MM.1S (cell line): Measurements from ENCODE around the gene CD3D.

Experiments used
- DNase-seq: peaks from one replicate; pipeline ENCODE4 v3.0.0-alpha.2; 2015
- H2AFZ ChIP-seq: fragments of 300-600 bp; sonication (generic); 2 replicates; pipeline ENCODE4 v1.6.0; 2016; ENCODE audit warnings: antibody characterized with exemption, low read length
- H3F3A ChIP-seq: fragments of 300-600 bp; sonication (generic); 2 replicates; pipeline ENCODE4 v1.6.1; 2016; ENCODE audit warnings: mild to moderate bottlenecking, antibody characterized with exemption, low read length, moderate library complexity, mixed read lengths; ENCODE audit not compliant: insufficient read depth
- H3K27ac ChIP-seq: fragments of 300-600 bp; sonication (generic); 2 replicates; pipeline ENCODE4 v1.5.1; 2016; ENCODE audit warnings: mild to moderate bottlenecking, low read length
- H3K27me3 ChIP-seq: fragments of 300-600 bp; sonication (generic); replicated peaks from 2 replicates; pipeline ENCODE4 v1.6.0; 2016; ENCODE audit warnings: low read length; ENCODE audit not compliant: insufficient read depth
- H3K36me3 ChIP-seq: fragments of 300-600 bp; sonication (generic); replicated peaks from 2 replicates; pipeline ENCODE4 v1.6.1; 2016; ENCODE audit warnings: mild to moderate bottlenecking, low read length, mixed read lengths; ENCODE audit not compliant: insufficient read depth
- H3K4me1 ChIP-seq: fragments of 300-600 bp; sonication (generic); 2 replicates; pipeline ENCODE4 v1.6.1; 2016; ENCODE audit warnings: low read length, mixed read lengths
- H3K4me2 ChIP-seq: fragments of 300-600 bp; sonication (generic); 2 replicates; pipeline ENCODE4 v1.6.0; 2016; ENCODE audit warnings: low read depth, low read length
- H3K4me3 ChIP-seq: fragments of 300-600 bp; sonication (generic); 2 replicates; pipeline ENCODE4 v1.5.1; 2016; ENCODE audit warnings: low read length, mixed read lengths
- H3K79me2 ChIP-seq: fragments of 300-600 bp; sonication (generic); 2 replicates; pipeline ENCODE4 v1.6.1; 2016; ENCODE audit warnings: mixed run types, low read length, mixed read lengths
- H3K9ac ChIP-seq: fragments of 300-600 bp; sonication (generic); 2 replicates; pipeline ENCODE4 v1.6.1; 2016; ENCODE audit warnings: low read length, mixed read lengths
- H3K9me2 ChIP-seq: fragments of 300-600 bp; sonication (generic); replicated peaks from 2 replicates; pipeline ENCODE4 v1.6.1; 2016; ENCODE audit warnings: mild to moderate bottlenecking, low read length, mixed read lengths; ENCODE audit not compliant: insufficient read depth
- H3K9me3 ChIP-seq: fragments of 300-600 bp; sonication (generic); replicated peaks from 2 replicates; pipeline ENCODE4 v1.6.1; 2016; ENCODE audit warnings: mild to moderate bottlenecking, low read length, mixed read lengths; ENCODE audit not compliant: insufficient read depth
- H4K20me1 ChIP-seq: fragments of 300-600 bp; sonication (generic); 2 replicates; pipeline ENCODE4 v1.6.1; 2016; ENCODE audit warnings: mild to moderate bottlenecking, low read length, moderate library complexity, mixed read lengths; ENCODE audit not compliant: insufficient read depth
- CTCF ChIP-seq: fragments of 300-600 bp; sonication (generic); IDR thresholded peaks from 2 replicates; pipeline ENCODE4 v1.5.1; 2016; ENCODE audit warnings: antibody characterized with exemption, low read length, mixed read lengths
- EZH2 ChIP-seq: fragments of 300-600 bp; sonication (generic); optimal IDR thresholded peaks from 2 replicates; pipeline ENCODE3; 2017; ENCODE audit warnings: low read depth, mild to moderate bottlenecking, antibody characterized with exemption, low read length, mixed read lengths
- EZH2phosphoT487 ChIP-seq: fragments of 300-600 bp; sonication (generic); IDR thresholded peaks from 2 replicates; pipeline ENCODE4 v1.6.1; 2018; ENCODE audit warnings: antibody characterized with exemption, low read length

The CD3D gene

GRCh38 chr11:118373871-118374270, 31.4 kb upstream of the CD3D start:
- DNase-seq = no peak
- H3K27ac ChIP-seq = no peak overlapping the region
- no peak overlapping the region for H3K4me3 ChIP-seq
- no peaks in the 10 kb centered on the region for H3K9me3 ChIP-seq
- H4K20me1 ChIP-seq = no peaks in the 10 kb centered on the region
- H3K9ac ChIP-seq = no peak overlapping the region
- no peak overlapping the region for H2AFZ ChIP-seq
- H3K27me3 ChIP-seq = no peaks in the 10 kb centered on the region
- H3K9me2 ChIP-seq = no peaks in the 10 kb centered on the region
- TF ChIP-seq EZH2phosphoT487 (no peak), EZH2 (no peak)
- no peaks in the 10 kb centered on the region for H3F3A ChIP-seq
- no peaks in the 10 kb centered on the region for H3K79me2 ChIP-seq
- H3K4me1 ChIP-seq = no peaks in the 10 kb centered on the region
- H3K4me2 ChIP-seq = no peak overlapping the region
- peaks cover 14% of the 10 kb centered on the region; the same call in 1 of the 2 replicates for H3K36me3 ChIP-seq

- no peaks in the 10 kb centered on the region for H3K9me2 ChIP-seq
- H3K4me3 ChIP-seq = no peak overlapping the region
- TF ChIP-seq EZH2phosphoT487 = no peak
- no peak for TF ChIP-seq CTCF
- no peak for TF ChIP-seq EZH2
- no peaks in the 10 kb centered on the region for H3F3A ChIP-seq
- H3K9ac ChIP-seq = no peak overlapping the region
- H3K9me3 ChIP-seq = no peaks in the 10 kb centered on the region
- no peaks in the 10 kb centered on the region for H3K79me2 ChIP-seq
- no peaks in the 10 kb centered on the region for H3K4me1 ChIP-seq
- no peak overlapping the region for H2AFZ ChIP-seq
- no peak overlapping the region for H3K27ac ChIP-seq
- peaks cover 20% of the 10 kb centered on the region; the same call in 1 of the 2 replicates for H3K36me3 ChIP-seq
- no peaks in the 10 kb centered on the region for H4K20me1 ChIP-seq
- H3K4me2 ChIP-seq = no peak overlapping the region
- DNase-seq = no peak
- H3K27me3 ChIP-seq = no peaks in the 10 kb centered on the region
Measured at GRCh38 chr11:118373263-118373662, 30.8 kb upstream of the CD3D start.

- no peaks in the 10 kb centered on the region for H3K9me3 ChIP-seq
- H3K4me1 ChIP-seq = no peaks in the 10 kb centered on the region
- H3K79me2 ChIP-seq = 0 out of 2 replicates have a peak, but pooled peaks cover 3% of the 10 kb centered on the region
- H2AFZ ChIP-seq = no peak overlapping the region
- no peak for TF ChIP-seq EZH2phosphoT487
- no peaks in the 10 kb centered on the region for H3F3A ChIP-seq
- no peaks in the 10 kb centered on the region for H3K27me3 ChIP-seq
- H3K9me2 ChIP-seq = no peaks in the 10 kb centered on the region
- H3K27ac ChIP-seq = no peak overlapping the region
- no peak overlapping the region for H3K4me2 ChIP-seq
- H3K36me3 ChIP-seq = peaks cover 25% of the 10 kb centered on the region; the same call in 1 of the 2 replicates
- no peaks in the 10 kb centered on the region for H4K20me1 ChIP-seq
- no peak overlapping the region for H3K9ac ChIP-seq
- H3K4me3 ChIP-seq = no peak overlapping the region
- DNase-seq = no peak
Measured at GRCh38 chr11:118370774-118371173, 28.3 kb upstream of the CD3D start.

- Histone ChIP-seq H3K27me3 (no peaks in the 10 kb centered on the region), H3K9ac (no peak overlapping the region), H3K27ac (no peak overlapping the region), H2AFZ (no peak overlapping the region), H3K79me2 (peaks cover 41% of the 10 kb centered on the region), H3K4me1 (no peaks in the 10 kb centered on the region), H3K4me2 (no peak overlapping the region), H3F3A (no peaks in the 10 kb centered on the region), H3K9me3 (no peaks in the 10 kb centered on the region), H3K9me2 (no peaks in the 10 kb centered on the region), H3K36me3 (peaks cover 17% of the 10 kb centered on the region; the same call in 1 of the 2 replicates), H3K4me3 (no peak overlapping the region), H4K20me1 (no peaks in the 10 kb centered on the region)
- TF ChIP-seq CTCF = no peak
- no peak for TF ChIP-seq EZH2
- no peak for TF ChIP-seq EZH2phosphoT487
- DNase-seq = no peak
Measured at GRCh38 chr11:118366287-118366686, 23.8 kb upstream of the CD3D start.
